ENCODE data around the gene RARS1.

The RARS1 gene

GRCh38 chr5:168562279-168562678, 76.0 kb downstream of the RARS1 start:
- no peak for DNase-seq

- DNase-seq: no peak
Measured at GRCh38 chr5:168563959-168564358, 77.7 kb downstream of the RARS1 start.

- no peak for DNase-seq
Measured at GRCh38 chr5:168568738-168569137, 82.5 kb downstream of the RARS1 start.

All from NCI-H524 treated with DMSO at 0.1 percent for 48 hours (cell line).